HG03565 (cell line): ENCODE results near the gene NHLRC2.
A peak's percentile ranks its signal among the peaks of the same experiment; 100 is the strongest.

Source experiments
- ATAC-seq: cut with Tn5 transposase; IDR thresholded peaks from one replicate; pipeline ENCODE4 v1.9.1; 2021; ENCODE audit warnings: mild to moderate bottlenecking, moderate library complexity; ENCODE audit not compliant: unreplicated experiment

Gene NHLRC2

DNA sequence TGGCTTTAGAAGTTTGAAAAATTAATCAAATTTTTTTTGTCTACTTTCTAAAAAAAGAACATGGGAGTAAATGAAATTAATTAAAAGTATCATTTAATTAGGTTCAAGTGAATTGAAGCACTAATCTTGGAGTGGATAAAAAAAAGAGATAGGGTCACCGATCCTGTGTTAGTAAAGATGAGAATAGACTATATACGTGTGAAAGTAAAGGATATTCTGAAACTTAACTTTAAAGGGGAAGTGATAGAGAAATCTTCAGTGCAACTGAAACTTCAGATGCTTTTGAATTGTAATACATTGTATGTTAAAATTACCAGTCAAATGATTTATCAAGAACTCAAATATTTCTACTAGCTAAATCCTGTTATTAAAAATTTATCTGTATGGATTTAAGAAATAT lies 4.8 kb downstream of the NHLRC2 start:
- peak; percentile 45 for ATAC-seq

DNA sequence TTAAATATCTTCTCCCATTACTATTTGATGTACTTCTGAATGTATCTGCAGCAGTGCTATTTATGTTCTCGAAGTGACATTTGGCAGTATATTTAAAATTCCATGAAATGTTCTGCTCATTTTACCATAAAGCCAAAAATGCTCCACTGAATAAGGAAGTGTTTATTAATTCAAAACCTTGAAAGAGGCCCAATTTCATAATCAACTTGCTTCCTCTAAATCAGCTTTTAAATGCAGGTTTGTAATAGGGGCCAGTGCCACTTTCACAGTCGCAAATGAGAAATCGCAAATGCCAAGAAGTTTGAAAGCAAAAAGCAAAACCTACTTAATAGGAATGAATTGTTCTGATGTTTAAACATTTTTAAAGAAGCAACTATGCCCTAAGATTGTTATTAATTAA lies 11.4 kb downstream of the NHLRC2 start:
- no peak for ATAC-seq

DNA sequence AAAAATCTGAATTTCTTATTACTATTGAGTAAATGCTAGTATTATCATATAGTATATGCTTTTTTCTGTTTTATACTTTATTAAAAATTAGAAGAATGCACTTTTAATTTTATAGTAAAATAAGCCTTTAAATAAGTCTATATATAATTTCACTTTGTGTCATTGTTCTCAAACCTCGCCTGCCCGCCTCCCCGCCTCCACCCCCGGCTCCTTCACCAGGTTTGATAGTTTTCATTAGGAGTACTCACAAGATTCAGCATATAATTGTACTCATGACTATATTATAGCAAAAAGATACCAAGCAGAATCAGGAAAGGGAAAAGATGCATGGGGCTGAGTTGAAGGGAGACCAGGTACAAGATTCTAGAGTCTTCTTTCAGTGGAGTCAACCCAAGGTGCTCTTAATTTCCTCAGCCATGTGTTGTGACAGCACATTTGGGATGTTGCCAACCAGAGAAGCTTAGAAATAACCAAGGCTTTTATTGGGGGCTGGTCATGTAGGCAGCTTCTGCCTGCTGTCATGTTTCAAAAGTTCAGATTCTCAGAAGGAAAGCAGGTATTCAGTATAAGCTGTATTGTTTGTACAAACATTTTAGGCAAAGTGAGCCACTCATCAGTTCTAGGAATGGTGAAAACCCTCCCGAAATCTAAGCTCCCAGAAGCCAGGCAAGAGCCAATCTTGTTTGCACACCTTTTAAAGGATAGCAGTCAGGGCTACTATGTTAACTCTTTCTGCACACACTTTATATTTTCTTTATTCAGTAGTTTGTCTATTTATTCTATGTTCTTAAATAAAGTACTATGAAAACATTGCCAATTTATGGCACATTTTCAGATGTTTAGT lies 12.3 kb downstream of the NHLRC2 start:
- no peak for ATAC-seq

DNA sequence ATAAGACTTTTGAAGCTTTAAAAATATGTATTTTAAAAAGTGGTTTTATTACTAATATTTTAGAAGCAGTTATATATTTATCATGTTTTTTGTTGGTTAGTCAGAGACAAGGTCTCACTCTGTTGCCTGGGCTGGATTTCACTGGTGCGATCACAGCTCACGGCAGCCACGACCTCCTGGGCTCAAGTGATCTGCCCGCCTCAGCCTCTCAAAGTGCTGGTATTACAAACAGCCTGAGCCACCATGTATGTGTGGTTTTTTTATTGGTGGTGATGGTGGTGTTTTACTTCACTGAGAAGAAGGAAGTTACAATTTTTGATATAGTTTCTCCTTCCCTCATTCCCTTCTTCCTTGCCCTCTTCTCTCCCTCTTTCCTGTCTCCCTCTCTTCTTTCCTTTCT lies 13.4 kb downstream of the NHLRC2 start:
- ATAC-seq: no peak

GRCh38 chr10:113869789-113870188 lies 15.3 kb downstream of the NHLRC2 start:
- ATAC-seq: no peak

- ATAC-seq: no peak
These were observed 17.9 kb downstream of the NHLRC2 start for GRCh38 chr10:113872139-113873030.

- no peak for ATAC-seq
These were observed 20.8 kb downstream of the NHLRC2 start for GRCh38 chr10:113875212-113875611.

DNA sequence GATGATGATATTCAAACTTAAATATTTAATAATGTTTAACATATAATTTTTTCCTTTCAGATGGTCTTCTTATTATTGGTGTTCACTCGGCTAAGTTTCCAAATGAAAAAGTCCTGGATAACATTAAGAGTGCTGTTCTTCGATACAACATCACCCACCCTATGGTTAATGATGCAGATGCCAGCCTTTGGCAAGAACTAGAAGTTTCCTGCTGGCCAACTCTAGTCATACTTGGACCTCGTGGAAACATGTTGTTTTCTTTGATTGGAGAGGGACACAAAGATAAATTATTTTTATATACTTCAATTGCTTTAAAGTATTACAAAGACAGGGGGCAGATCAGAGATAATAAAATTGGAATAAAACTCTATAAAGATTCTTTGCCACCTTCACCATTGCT lies 22.0 kb downstream of the NHLRC2 start:
- ATAC-seq: no peak

GRCh38 chr10:113879691-113880090 lies 25.2 kb downstream of the NHLRC2 start:
- ATAC-seq: peak; percentile 79

GRCh38 chr10:113880236-113880635 lies 25.8 kb downstream of the NHLRC2 start:
- no peak for ATAC-seq

DNA sequence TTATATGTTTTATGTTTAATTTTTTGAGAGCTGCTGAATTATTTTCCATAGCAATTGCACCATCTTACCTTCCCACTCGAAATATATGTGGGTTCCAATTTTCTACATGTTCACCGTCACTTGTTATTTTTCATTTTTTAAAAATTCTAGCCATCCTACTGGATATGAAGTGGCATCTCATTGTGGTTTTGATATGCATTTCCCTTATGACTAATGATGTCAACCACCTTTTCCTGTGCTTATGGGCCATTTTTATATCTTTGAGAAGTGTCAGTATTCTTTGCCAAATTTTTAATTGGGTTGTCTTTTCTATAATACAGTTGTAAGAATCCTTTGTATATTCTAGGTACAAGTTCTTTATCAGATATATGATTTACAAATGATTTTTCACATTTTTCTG lies 27.8 kb downstream of the NHLRC2 start:
- ATAC-seq: no peak

- ATAC-seq: no peak
These were observed 35.5 kb downstream of the NHLRC2 start for GRCh38 chr10:113889911-113890310.

DNA sequence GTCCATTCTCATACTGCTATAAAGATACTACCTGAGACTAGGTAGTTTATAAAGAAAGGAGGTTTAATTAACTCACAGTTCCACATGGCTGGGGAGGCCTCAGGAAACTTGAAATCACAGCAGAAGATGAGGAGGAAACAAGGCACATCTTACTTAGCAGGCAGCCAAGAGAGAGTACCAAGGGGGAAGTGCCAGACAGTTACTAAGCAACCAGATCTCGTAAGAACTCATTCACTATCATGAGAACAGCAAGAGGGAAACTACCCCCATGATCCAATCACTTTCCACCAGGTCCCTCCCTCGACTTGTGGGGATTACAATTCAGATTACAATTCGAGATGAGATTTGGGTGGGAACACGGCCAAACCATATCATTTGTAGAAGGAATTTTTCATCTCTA lies 36.3 kb downstream of the NHLRC2 start:
- ATAC-seq: no peak

DNA sequence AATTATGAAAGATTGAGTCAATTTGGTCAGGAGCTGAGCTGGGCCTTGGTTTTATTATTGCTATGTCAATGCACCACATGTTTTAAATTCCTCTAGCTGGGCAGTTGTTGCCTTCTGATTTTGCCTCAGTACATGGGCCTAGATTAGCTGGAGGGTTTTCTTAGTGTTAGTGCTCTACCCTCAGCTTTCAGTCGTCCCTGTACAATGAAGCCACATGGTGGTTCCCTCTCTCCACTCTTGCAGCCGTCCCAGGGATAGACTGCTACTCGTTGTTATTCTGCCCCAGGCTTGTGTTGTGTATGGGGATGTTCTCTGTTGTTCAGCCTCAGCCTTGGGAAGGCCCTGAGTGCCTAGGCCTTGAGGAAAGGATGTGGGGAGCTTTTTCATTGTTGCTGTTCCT lies 37.0 kb downstream of the NHLRC2 start:
- ATAC-seq: no peak

- ATAC-seq: no peak
These were observed 39.1 kb downstream of the NHLRC2 start for GRCh38 chr10:113893570-113893969.

DNA sequence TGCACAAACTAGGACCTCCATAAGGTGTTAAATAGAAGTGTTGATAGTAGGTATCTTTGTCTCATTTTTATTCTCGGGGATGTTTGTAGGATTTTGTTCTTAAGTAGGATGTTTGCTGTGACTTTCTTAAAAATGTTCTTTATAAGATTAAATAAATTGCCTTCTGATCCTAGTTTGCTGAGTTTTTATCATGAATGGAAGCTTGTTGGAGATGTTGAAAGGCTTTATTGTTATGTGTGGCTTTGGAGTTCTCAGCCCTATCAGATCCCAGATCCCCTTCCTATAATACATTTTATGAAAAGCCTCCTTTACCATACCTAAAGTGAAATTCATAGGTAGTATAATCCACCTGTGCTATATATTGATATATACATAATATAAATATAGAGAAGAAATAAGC lies 40.1 kb downstream of the NHLRC2 start:
- ATAC-seq: no peak

- ATAC-seq: no peak
These were observed 40.6 kb downstream of the NHLRC2 start for GRCh38 chr10:113895018-113895417.

DNA sequence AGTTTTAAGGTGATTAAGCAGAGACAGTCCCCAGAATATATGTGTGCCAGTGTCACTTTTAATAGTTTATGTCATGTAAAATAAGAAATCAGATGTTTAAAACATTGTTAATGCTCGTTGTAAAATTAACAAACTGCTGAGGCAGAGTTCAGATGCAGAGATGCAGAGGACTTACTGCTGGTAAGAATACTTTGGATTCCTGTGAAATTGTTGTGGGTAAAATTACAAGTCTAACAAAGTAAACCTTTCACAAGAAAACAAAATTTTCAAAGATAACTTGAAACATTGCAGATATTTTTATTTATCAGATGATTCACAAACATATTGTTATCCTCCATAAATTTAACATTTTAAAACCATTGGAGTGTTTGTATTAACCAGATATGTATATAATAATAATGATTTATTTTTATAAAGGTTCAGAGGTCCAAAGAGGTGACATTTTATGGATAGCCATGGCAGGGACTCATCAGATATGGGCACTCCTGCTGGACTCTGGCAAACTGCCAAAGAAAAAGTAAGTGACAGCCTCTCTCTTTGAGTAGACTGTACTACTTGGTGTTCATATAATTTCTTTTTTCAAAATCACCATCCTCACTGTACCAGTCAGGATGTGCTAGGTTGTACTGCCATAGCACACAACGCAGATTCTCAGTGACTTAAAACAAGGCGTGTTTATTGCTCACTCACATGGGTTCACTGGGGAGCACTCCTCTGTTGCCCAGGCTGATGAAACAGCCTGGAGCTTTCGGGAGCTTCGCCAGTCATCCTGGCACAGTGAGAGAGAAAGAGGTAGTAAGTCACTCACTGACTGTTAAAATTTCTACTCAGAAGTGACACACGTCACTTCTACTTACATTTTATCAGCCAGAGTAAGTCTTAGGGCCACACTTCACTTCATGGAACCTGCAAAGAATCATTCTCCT lies 43.5 kb downstream of the NHLRC2 start:
- no peak for ATAC-seq

DNA sequence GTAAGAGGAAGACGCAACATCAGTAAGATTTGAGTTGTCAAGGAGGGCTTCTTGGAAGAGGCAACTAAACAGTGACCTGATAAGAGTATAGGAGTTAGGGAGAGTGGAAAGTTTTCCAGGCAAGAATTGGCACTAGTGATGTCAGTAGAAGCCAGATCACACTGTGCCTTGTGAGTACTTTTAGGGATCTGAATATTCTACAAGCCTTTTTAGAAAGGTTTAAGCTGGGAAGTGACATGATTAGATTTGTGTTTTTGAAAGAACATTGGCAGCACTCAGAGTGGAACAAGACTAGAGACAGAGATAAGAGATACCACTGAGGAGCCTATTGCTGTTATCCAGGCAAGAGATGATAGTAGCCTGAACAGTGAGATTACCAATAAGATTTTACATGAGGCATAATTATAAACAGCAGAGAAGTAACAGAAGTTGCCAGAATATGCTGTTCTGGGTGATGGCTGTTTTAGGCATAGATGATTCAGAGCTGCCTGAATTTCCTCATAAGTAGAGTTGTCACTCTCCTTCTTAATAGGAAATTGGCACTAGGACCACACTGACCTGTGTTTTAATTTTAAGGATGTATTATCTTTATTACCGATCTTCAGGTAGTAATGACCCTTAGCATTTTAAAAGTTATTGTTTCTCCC lies 45.6 kb downstream of the NHLRC2 start:
- no peak for ATAC-seq

DNA sequence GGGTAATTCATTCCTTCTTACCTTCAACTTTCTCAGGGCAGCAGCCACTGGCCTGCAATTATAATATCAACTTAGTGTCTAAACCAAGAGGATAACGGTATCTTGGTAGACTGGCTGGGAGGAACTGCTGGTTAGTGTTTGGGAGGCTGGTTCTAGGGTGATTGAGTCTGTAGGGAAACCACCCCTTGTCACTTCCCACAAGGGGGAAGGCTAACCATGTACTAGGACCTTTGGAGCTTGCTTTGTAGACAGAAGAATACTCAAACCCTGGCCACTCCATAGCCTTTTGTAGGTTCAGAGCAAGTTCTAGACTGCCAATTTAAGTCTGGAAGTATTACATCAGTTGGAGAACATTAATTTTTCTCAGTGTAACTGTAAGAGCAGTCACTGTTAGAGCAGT lies 51.3 kb downstream of the NHLRC2 start:
- no peak for ATAC-seq
